Stimulated activated CD8-positive, alpha-beta memory T cell treated with anti-CD3 and anti-CD28 coated beads, Interleukin-7, amount 100 ng/mL, for 48 hours (primary cell): ENCODE results near the gene ACSM3.
"Not testable (repeated sequence)": the region's sequence is repeated elsewhere in the genome, so short reads cannot be mapped to it uniquely, and the experiment has no call there.

Experiments used
- DNase-seq, 2 donors: peaks; one replicate each; pipeline ENCODE4 v3.0.0-alpha.2; 2020; ENCODE audit warnings: low read depth in 1 of 2; ENCODE audit errors: extremely low read depth in 1 of 2

Gene ACSM3

GRCh38 chr16:20763461-20764232, at the start of gene ACSM3:
ACSM3 (plus strand) TSS chr16:20764014; CDS start chr16:20770035, 6,021 bp downstream.
- DNase-seq: peak; percentile 25 to 37

DNA sequence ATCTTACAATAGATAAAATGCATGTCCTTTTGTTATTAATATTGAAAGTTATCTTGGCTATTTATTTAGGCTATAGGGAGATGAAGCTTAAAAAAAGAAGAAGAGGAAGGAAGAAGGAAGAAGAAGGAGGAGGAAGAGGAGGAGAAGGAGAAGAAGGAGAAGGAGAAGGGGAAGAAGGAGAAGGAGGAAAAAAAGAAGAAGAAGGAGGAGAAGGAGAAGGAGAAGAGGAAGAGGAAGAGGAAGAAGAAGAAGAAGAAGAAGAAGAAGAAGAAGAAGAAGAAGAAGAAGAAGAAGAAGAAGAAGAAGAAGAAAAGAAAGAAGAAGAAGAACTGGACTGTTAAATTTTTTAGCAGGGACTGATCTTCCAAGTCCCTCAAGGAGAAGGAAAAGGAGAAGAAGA, 46.1 kb upstream of the ACSM3 start:
- DNase-seq: not testable (repeated sequence)

GRCh38 chr16:20720251-20720650, 43.6 kb upstream of the ACSM3 start:
- DNase-seq: no peak

DNA sequence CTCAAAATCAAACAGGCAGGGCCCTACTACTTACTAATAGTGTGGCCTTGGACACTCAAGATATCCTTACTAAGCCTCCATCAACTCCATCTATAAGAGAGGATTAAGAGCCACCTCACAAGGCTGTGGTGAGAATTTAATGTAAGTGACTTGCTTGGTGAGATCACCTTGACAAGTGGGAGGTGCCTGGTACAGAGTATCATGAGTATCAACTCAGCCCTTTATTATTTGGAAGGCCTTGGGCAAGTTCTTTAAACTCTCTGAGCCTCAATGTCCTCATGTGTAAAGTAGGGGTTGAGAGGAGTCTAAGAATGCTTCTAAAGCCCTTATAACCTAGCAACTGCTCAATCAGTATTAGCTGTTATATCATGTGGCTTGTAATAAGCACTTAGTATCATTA, 37.2 kb upstream of the ACSM3 start:
- no peak for DNase-seq

GRCh38 chr16:20727181-20727580, 36.6 kb upstream of the ACSM3 start:
- DNase-seq: no peak

DNA sequence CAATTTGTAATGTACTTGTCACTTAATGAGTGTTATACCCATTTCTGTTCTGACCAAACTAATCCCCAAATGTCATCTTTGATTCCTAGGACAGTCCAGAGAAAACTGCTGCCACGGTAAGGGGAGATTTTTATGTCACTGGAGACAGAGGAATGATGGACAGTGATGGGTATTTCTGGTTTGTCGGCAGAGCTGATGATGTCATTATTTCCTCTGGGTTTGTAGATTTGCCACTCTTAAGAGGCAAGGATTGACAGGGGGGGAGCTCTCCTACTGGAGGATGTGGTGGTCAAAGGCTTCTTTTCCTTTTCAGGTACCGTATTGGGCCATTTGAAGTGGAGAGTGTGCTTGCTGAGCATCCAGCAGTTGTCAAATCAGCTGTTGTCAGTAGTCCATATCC, 34.7 kb upstream of the ACSM3 start:
- DNase-seq: no peak

- no peak for DNase-seq
These were observed 29.8 kb upstream of the ACSM3 start for GRCh38 chr16:20734056-20734455.

GRCh38 chr16:20734782-20735181, 29.0 kb upstream of the ACSM3 start:
- DNase-seq: no peak

GRCh38 chr16:20735490-20735889, 28.3 kb upstream of the ACSM3 start:
- no peak for DNase-seq

GRCh38 chr16:20740007-20740883, 23.6 kb upstream of the ACSM3 start:
- no peak for DNase-seq

GRCh38 chr16:20740901-20741521, 22.8 kb upstream of the ACSM3 start:
- DNase-seq: peak; percentile 82 to 84

DNA sequence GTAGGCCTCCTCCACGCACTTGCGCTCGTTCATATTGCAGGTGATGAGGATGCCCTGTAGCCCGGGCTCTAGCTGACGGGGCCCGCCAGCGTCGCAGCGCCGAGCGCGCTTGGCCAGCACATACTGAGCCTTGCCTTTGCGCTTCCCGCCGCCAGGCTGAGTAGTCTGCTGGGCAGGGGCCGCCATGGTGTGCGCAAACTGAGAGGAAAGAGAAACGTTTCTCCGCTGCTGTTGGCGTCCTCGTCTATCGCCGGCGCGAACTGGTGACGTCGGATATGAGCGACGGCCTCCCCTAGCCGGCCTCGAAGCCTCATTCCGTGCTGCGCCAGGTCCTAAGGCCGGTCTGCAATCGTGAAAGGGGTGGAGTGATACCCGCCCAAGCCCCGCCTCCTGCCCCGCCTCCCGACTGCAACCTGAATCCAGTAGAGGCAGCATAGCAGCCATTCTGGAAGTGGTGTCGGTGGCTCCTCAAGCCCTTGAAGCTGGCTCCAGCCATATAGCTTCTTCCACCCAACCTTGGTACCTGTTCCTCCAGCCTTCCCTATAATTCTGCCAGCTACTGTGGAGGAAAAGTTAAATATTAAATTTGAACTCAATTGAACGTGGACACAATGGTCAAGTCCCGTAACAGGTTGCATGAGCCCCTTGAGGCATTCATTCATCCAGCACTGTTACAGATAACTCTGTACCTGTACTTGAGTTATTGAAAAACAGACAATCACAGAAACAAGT, 22.1 kb upstream of the ACSM3 start, which contains the start of gene THUMPD1:
Gene THUMPD1 (minus strand): TSS at position 265 of the 732 bp plus-strand sequence. CDS start 79 bp downstream, at position 186.
- DNase-seq: peak; percentile 94 to 97

- DNase-seq: no peak
These were observed 20.2 kb upstream of the ACSM3 start for GRCh38 chr16:20743591-20743990.

- no peak for DNase-seq
These were observed 18.8 kb upstream of the ACSM3 start for GRCh38 chr16:20744922-20745440.

GRCh38 chr16:20746461-20746860, 17.4 kb upstream of the ACSM3 start:
- DNase-seq: no peak

DNA sequence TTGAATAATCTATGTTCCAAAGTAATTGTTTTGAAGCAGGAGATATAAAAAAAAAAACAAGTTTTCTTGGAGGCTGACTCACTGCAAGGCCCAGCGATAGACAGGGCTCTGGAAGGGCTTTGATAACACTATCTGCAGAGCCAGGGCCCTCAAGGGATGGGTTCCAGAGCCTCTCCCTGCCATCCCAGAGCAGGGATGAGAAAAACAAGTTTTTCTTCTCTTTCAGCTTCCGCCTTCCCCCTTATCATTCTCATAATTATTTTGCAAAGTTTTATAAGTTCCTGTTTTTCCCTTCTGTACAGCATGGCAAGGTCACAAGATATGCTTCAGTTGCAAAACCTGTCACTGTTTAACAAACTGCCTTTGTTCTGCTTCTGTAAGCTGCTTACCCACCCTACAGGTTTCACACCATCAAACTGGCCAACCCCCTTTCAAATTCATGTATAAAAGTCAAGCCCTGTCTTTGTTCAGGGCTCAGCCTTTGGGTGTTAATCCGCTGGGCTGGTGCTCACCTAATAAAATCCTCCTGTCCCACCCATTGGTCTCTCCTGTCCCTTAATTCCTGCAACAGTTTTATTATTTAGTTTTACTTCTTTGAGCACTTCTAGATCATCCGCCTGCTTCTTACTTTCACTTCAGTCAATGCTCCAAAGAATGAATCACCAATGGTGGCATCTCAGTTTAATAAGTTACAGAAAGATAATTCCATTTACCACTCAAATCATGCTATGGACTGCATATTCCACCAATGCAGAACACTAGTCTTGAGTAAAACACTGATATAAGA, 16.6 kb upstream of the ACSM3 start:
- no peak for DNase-seq

DNA sequence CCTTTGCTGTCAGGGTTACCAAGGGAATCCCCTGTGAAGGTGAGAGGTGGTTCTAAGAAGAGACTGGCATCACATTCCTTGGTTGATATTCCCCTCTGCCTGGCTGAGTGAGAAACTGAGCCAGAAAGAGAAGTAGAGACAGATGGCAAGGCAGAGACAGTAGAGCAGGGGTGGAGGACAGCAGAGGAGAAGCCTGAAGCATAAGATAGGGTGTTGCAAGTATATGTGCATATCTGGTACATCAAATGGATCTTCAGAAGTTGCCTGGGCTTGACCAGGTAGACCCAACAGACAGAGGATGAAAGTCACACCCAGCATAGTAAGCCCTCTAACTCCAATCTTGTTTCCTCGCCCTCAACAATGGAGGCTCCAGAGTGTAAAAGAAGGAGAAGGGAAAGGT, 14.3 kb upstream of the ACSM3 start:
- no peak for DNase-seq

- DNase-seq: no peak
These were observed 13.3 kb upstream of the ACSM3 start for GRCh38 chr16:20750558-20750957.

GRCh38 chr16:20753727-20754126, 10.1 kb upstream of the ACSM3 start:
- no peak for DNase-seq

GRCh38 chr16:20755238-20755637, 8.6 kb upstream of the ACSM3 start:
- no peak for DNase-seq
